NCI-H2227 (cell line): Measurements from ENCODE around the gene DGKB.

Source experiments
- DNase-seq: peaks from one replicate; lab custom pipeline; 2025; ENCODE audit not compliant: unreplicated experiment; lab: John Stamatoyannopoulos, UW

Gene DGKB

DNA sequence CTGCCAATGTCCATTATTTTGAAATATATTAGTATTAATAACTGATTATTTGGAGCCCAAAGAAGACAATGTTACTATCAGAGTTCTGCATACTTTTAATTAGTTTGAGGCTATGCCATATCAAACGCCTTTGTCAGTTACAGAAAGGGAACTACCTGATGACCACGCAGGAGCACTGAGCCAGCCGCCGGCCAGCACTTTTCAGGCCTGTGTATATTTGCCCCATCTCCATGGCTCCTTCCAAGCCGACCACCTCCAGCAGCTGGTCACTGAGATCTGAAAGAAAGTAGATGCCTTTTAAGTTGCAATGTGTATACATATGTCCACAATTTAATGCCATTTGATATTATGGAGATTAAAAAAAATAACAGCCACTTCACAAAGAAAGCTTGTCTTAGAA, 724.7 kb downstream of the DGKB start:
- no peak for DNase-seq

DNA sequence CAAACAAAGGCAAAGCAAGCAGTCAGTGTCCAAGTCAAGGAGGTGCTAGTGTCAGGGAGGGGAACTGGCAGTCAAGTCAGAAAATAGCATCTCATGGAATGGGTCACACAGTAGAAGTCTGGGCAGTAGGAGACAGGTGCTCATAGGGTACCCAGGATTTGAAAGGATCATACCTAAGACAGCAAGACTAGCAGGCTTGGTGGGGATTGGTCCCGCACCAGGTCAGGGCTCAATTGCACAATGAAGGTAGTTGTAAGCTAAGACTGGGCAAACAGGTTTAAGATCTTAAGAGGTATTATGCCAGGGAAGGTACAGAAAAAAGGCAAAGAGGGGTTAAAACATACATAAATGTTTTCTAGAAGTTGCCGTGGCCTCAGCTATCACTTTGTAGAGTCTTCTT, 731.7 kb downstream of the DGKB start:
- no peak for DNase-seq

- DNase-seq: no peak
These were observed 744.4 kb downstream of the DGKB start for GRCh38 chr7:14158111-14158510.

GRCh38 chr7:14156436-14156835, 746.1 kb downstream of the DGKB start:
- DNase-seq: no peak

DNA sequence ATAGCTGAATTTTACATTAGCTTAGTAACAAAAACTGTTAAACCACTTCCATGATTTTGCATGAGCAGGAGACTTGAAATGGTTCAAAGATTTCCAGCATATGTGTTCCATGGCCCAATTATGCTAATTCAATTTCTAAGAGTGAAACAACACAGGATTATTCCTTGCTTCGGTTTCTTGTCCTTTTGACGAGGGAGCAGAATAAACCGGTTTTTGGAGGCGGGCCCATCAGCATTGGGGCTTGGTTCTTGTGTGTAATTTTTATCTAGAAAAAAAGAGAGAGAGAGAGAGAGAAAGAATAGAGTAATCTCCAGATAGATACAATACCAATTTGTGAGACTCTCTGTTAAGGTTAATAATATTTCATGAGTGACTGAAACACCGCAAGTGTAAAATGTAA, 753.6 kb downstream of the DGKB start:
- no peak for DNase-seq

GRCh38 chr7:14147532-14147931, 755.0 kb downstream of the DGKB start:
- no peak for DNase-seq

DNA sequence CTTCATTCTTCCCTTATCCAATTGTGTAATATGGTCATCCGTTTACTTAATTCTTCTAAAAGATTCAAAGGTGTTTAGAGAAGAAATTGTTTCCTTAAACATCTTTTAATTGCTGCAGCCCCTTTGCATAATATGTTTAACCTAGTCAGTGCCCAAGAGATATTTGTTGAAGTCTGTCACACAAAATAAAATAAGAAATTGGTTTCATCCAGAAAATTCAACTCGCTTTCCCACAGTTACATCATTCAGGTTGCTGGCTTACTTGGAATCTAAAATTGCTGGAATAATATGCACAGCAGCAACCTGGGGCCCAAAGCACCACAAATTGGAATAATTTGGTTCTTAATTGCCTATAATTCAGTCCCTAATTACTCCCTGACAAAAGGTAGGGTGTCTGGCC, 758.0 kb downstream of the DGKB start:
- DNase-seq: no peak

- DNase-seq: no peak
These were observed 758.4 kb downstream of the DGKB start for GRCh38 chr7:14144109-14144508.

DNA sequence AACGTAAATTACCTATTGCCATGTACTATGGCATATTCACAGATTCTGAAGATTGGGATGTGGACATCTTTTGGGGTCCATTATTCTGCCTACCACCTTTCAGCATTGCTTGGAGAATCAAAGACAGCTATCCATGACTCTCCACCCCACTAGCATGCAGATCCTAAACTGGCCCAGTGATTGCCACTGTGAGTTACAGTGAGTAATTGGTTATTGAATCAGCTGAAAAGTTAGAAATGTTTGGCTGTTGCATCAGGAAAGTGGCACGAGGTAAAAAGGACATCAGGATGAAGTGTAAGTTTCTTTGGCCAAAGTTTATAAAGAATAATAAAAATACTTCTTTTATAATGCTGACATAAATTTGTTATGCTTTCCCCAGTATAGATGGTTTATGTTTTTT, 764.9 kb downstream of the DGKB start:
- DNase-seq: no peak

DNA sequence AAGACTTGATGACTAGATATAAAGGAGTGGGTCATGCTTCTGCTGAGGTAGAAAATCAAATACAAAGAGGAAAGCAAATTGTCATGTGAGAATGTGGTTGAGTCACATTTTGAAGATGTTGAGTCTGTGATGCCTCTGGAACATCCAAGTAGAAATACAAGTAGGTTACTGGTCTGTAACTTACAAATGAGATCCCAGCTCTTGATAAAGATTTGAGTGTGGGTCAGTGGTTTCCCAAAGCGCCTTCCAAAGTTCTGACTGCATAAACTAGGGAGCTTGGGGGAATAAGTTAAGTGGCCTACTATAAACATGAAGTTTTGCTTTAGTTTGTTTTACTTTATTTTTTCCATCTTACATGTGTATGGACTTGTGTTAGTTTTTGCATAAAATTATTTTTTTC, 768.8 kb downstream of the DGKB start:
- DNase-seq: no peak

- no peak for DNase-seq
These were observed 776.6 kb downstream of the DGKB start for GRCh38 chr7:14125998-14126397.

- no peak for DNase-seq
These were observed 777.8 kb downstream of the DGKB start for GRCh38 chr7:14124716-14125115.

DNA sequence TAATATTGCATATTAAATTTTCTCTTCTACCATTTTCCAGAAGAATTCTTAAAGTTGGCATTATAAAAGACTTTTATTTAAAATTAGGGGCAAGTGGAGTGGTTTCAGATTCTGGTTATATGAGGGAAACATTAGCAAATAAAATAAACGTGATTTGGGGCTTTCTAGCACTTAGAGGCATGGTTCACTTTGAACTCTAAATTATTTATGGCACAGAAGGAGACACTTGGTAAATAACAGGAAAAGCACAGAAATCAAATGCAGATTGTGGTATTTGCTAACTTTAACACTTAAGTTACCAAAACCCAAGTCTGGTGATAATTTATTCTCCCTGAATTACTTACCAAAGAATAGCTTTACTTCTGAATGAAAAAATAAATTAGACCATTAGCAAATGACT, 778.6 kb downstream of the DGKB start:
- DNase-seq: no peak

GRCh38 chr7:14115701-14116100, 786.9 kb downstream of the DGKB start:
- no peak for DNase-seq

GRCh38 chr7:14104861-14105260, 797.7 kb downstream of the DGKB start:
- DNase-seq: no peak

- DNase-seq: no peak
These were observed 806.4 kb downstream of the DGKB start for GRCh38 chr7:14096159-14096558.

DNA sequence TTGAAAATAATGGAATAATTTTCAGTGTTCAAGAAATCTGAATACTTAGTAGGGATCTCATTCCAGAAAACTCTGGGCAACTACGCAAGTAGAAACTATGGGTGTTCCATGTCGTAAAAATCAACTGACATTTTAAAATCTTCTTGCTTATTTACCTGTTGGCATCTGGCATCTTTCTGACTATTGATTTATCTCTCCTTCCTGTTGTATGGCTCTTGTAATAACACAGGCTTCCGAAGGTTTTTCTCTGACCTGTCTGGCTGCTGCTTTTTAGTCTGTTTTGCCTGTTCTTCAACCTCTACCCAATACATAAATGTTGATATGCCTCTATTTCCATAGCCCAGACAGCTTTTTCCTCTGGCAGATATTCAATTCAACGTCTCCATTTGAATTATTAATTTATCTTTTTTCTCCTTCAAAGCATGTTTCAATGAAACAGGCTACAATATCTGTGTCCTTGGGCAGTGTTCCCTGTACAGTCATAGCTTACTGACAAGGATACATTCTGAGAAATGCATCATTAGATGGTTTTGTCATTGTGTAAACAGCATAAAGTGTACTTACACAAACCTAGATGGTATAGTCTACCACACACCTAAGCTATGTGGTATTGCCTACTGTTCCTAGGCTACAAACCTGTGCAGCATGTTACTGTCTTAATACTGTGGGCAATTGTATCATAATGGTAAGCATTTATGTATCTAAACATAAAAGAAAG, 807.2 kb downstream of the DGKB start:
- DNase-seq: no peak
